ENCODE data around the gene RXRG.
"Not testable (repeated sequence)": the region's sequence is repeated elsewhere in the genome, so short reads cannot be mapped to it uniquely, and the experiment has no call there.

RXRG gene

GRCh38 chr1:165459683-165460082 is 14.8 kb upstream of the RXRG start:
- H3K36me3 Mint-ChIP-seq: not testable (repeated sequence)

GRCh38 chr1:165456861-165457260 is 11.9 kb upstream of the RXRG start:
- no peak overlapping the region for H3K4me3 Mint-ChIP-seq
- no peaks in the 10 kb centered on the region for H3K36me3 Mint-ChIP-seq
- H3K4me1 Mint-ChIP-seq (ENCODE audit: low read depth): no peaks in the 10 kb centered on the region
- H3K27ac Mint-ChIP-seq: no peak overlapping the region
- peaks cover 8% of the 10 kb centered on the region for H3K27me3 Mint-ChIP-seq
- no peaks in the 10 kb centered on the region for H3K9me3 Mint-ChIP-seq (ENCODE audit: low read depth)

More at GRCh38 chr1:165459683-165460082, 14.8 kb upstream of the RXRG start:
- H3K27ac Mint-ChIP-seq; H3K27me3 Mint-ChIP-seq; H3K9me3 Mint-ChIP-seq (ENCODE audit: low read depth); H3K4me1 Mint-ChIP-seq (ENCODE audit: low read depth); H3K4me3 Mint-ChIP-seq: not testable (repeated sequence)

- H3K27ac Mint-ChIP-seq: no peak overlapping the region
Observed at GRCh38 chr1:165456114-165456513, 11.2 kb upstream of the RXRG start.

GRCh38 chr1:165455111-165455510 is 10.2 kb upstream of the RXRG start:
- Mint-ChIP-seq H3K9me3 (ENCODE audit: low read depth) (no peaks in the 10 kb centered on the region), H3K27me3 (peaks cover 14% of the 10 kb centered on the region), H3K36me3 (peaks cover 3% of the 10 kb centered on the region), H3K4me3 (no peak overlapping the region), H3K27ac (no peak overlapping the region), H3K4me1 (ENCODE audit: low read depth) (no peaks in the 10 kb centered on the region)

More at GRCh38 chr1:165456114-165456513, 11.2 kb upstream of the RXRG start:
- H3K4me3 Mint-ChIP-seq: no peak overlapping the region
- peaks cover 8% of the 10 kb centered on the region for H3K27me3 Mint-ChIP-seq
- no peaks in the 10 kb centered on the region for H3K36me3 Mint-ChIP-seq
- H3K4me1 Mint-ChIP-seq (ENCODE audit: low read depth): no peaks in the 10 kb centered on the region
- H3K9me3 Mint-ChIP-seq (ENCODE audit: low read depth): no peaks in the 10 kb centered on the region

GRCh38 chr1:165454091-165454610 is 9.2 kb upstream of the RXRG start:
- H3K36me3 Mint-ChIP-seq: peaks cover 3% of the 10 kb centered on the region
- H3K27ac Mint-ChIP-seq: no peak overlapping the region
- no peaks in the 10 kb centered on the region for H3K4me1 Mint-ChIP-seq (ENCODE audit: low read depth)
- peaks cover 15% of the 10 kb centered on the region for H3K27me3 Mint-ChIP-seq
- no peak overlapping the region for H3K4me3 Mint-ChIP-seq
- no peaks in the 10 kb centered on the region for H3K9me3 Mint-ChIP-seq (ENCODE audit: low read depth)

GRCh38 chr1:165452336-165453130 is 7.6 kb upstream of the RXRG start:
- peaks cover 19% of the 10 kb centered on the region for H3K27me3 Mint-ChIP-seq
- H3K4me3 Mint-ChIP-seq: no peak overlapping the region
- no peak overlapping the region for H3K27ac Mint-ChIP-seq
- no peaks in the 10 kb centered on the region for H3K4me1 Mint-ChIP-seq (ENCODE audit: low read depth)
- H3K9me3 Mint-ChIP-seq (ENCODE audit: low read depth): no peaks in the 10 kb centered on the region
- peaks cover 4% of the 10 kb centered on the region for H3K36me3 Mint-ChIP-seq

GRCh38 chr1:165451691-165452090 is 6.8 kb upstream of the RXRG start:
- no peaks in the 10 kb centered on the region for H3K9me3 Mint-ChIP-seq (ENCODE audit: low read depth)
- H3K27ac Mint-ChIP-seq: no peak overlapping the region
- peaks cover 25% of the 10 kb centered on the region for H3K27me3 Mint-ChIP-seq
- peaks cover 6% of the 10 kb centered on the region for H3K36me3 Mint-ChIP-seq
- H3K4me3 Mint-ChIP-seq: no peak overlapping the region
- no peaks in the 10 kb centered on the region for H3K4me1 Mint-ChIP-seq (ENCODE audit: low read depth)

- Mint-ChIP-seq H3K4me1 (ENCODE audit: low read depth) (no peaks in the 10 kb centered on the region), H3K4me3 (no peak overlapping the region), H3K27me3 (peaks cover 23% of the 10 kb centered on the region), H3K27ac (no peak overlapping the region), H3K9me3 (ENCODE audit: low read depth) (no peaks in the 10 kb centered on the region), H3K36me3 (peaks cover 6% of the 10 kb centered on the region)
Observed at GRCh38 chr1:165449131-165449530, 4.2 kb upstream of the RXRG start.

- H3K27ac Mint-ChIP-seq: no peak overlapping the region
- H3K36me3 Mint-ChIP-seq: peaks cover 3% of the 10 kb centered on the region
- H3K27me3 Mint-ChIP-seq: peaks cover 25% of the 10 kb centered on the region
- H3K9me3 Mint-ChIP-seq (ENCODE audit: low read depth): no peaks in the 10 kb centered on the region
- H3K4me3 Mint-ChIP-seq: no peak overlapping the region
- H3K4me1 Mint-ChIP-seq (ENCODE audit: low read depth): no peaks in the 10 kb centered on the region
Observed at GRCh38 chr1:165445388-165445787, 462 bp upstream of the RXRG start.

- Mint-ChIP-seq H3K27ac (no peak overlapping the region), H3K9me3 (ENCODE audit: low read depth) (no peaks in the 10 kb centered on the region), H3K27me3 (peaks cover 26% of the 10 kb centered on the region), H3K36me3 (peaks cover 3% of the 10 kb centered on the region), H3K4me3 (no peak overlapping the region), H3K4me1 (ENCODE audit: low read depth) (no peaks in the 10 kb centered on the region)
Observed at GRCh38 chr1:165443539-165444311, 1.2 kb downstream of the RXRG start.

GRCh38 chr1:165442653-165443052 is 2.3 kb downstream of the RXRG start:
- Mint-ChIP-seq H3K27ac (no peak overlapping the region), H3K27me3 (peaks cover 19% of the 10 kb centered on the region), H3K36me3 (peaks cover 3% of the 10 kb centered on the region), H3K4me3 (no peak overlapping the region), H3K4me1 (ENCODE audit: low read depth) (no peaks in the 10 kb centered on the region), H3K9me3 (ENCODE audit: low read depth) (no peaks in the 10 kb centered on the region)

- peaks cover 15% of the 10 kb centered on the region for H3K27me3 Mint-ChIP-seq
- H3K9me3 Mint-ChIP-seq (ENCODE audit: low read depth): no peaks in the 10 kb centered on the region
- H3K36me3 Mint-ChIP-seq: no peaks in the 10 kb centered on the region
- no peak overlapping the region for H3K27ac Mint-ChIP-seq
- H3K4me3 Mint-ChIP-seq: no peak overlapping the region
- H3K4me1 Mint-ChIP-seq (ENCODE audit: low read depth): no peaks in the 10 kb centered on the region
Observed at GRCh38 chr1:165442053-165442452, 2.9 kb downstream of the RXRG start.

- Mint-ChIP-seq H3K4me1 (ENCODE audit: low read depth) (no peaks in the 10 kb centered on the region), H3K27me3 (peaks cover 11% of the 10 kb centered on the region), H3K36me3 (no peaks in the 10 kb centered on the region), H3K27ac (no peak overlapping the region), H3K4me3 (no peak overlapping the region), H3K9me3 (ENCODE audit: low read depth) (no peaks in the 10 kb centered on the region)
Observed at GRCh38 chr1:165441166-165441880, 3.6 kb downstream of the RXRG start.

- no peaks in the 10 kb centered on the region for H3K4me1 Mint-ChIP-seq (ENCODE audit: low read depth)
- no peaks in the 10 kb centered on the region for H3K9me3 Mint-ChIP-seq (ENCODE audit: low read depth)
- H3K36me3 Mint-ChIP-seq: no peaks in the 10 kb centered on the region
- no peak overlapping the region for H3K4me3 Mint-ChIP-seq
- H3K27ac Mint-ChIP-seq: no peak overlapping the region
- peaks cover 11% of the 10 kb centered on the region for H3K27me3 Mint-ChIP-seq
Observed at GRCh38 chr1:165439330-165439729, 5.6 kb downstream of the RXRG start.

- Mint-ChIP-seq H3K27ac (no peak overlapping the region), H3K4me3 (no peak overlapping the region), H3K27me3 (peaks cover 9% of the 10 kb centered on the region), H3K36me3 (no peaks in the 10 kb centered on the region), H3K9me3 (ENCODE audit: low read depth) (no peaks in the 10 kb centered on the region), H3K4me1 (ENCODE audit: low read depth) (no peaks in the 10 kb centered on the region)
Observed at GRCh38 chr1:165436994-165437393, 7.9 kb downstream of the RXRG start.
